NT2/D1 (cell line): ENCODE results near the gene LAMB4.
A peak's percentile ranks its signal among the peaks of the same experiment; 100 is the strongest.

ENCODE experiments used
- DNase-seq: peaks from one replicate; pipeline ENCODE4 v3.0.0-alpha.2; 2011; ENCODE audit warnings: low read depth, low spot score
- H3K27me3 ChIP-seq: 2 replicates; pipeline ENCODE4 v1.6.0; 2011; ENCODE audit warnings: mild to moderate bottlenecking; ENCODE audit not compliant: insufficient read length, insufficient read depth
- H3K36me3 ChIP-seq: 2 replicates; pipeline ENCODE4 v1.6.1; 2011; ENCODE audit warnings: mild to moderate bottlenecking, low read length, mixed read lengths; ENCODE audit not compliant: insufficient read depth, insufficient read length
- H3K4me1 ChIP-seq: 2 replicates; pipeline ENCODE4 v1.5.1; 2011; ENCODE audit not compliant: insufficient read depth, insufficient read length
- H3K4me3 ChIP-seq: 2 replicates; pipeline ENCODE4 v1.5.1; 2011; ENCODE audit warnings: low read depth; ENCODE audit not compliant: insufficient read length
- H3K9ac ChIP-seq: 2 replicates; pipeline ENCODE4 v1.6.0; 2011; ENCODE audit warnings: low read depth; ENCODE audit not compliant: insufficient read length
- H3K9me3 ChIP-seq: 2 replicates; pipeline ENCODE4 v1.5.1; 2011; ENCODE audit warnings: mild to moderate bottlenecking, low read length; ENCODE audit not compliant: insufficient read depth
- SUZ12 ChIP-seq: IDR thresholded peaks from 2 replicates; pipeline ENCODE4 v1.6.1; 2011; ENCODE audit not compliant: insufficient read length, insufficient read depth; ENCODE audit errors: extremely low read depth
- YY1 ChIP-seq: IDR thresholded peaks from 2 replicates; pipeline ENCODE4 v1.6.1; 2011; ENCODE audit not compliant: insufficient read length, insufficient read depth
- ZNF274 ChIP-seq: IDR thresholded peaks from 2 replicates; pipeline ENCODE4 v1.6.1; 2011; ENCODE audit warnings: mild to moderate bottlenecking, low read depth, low read length

LAMB4 gene

DNA sequence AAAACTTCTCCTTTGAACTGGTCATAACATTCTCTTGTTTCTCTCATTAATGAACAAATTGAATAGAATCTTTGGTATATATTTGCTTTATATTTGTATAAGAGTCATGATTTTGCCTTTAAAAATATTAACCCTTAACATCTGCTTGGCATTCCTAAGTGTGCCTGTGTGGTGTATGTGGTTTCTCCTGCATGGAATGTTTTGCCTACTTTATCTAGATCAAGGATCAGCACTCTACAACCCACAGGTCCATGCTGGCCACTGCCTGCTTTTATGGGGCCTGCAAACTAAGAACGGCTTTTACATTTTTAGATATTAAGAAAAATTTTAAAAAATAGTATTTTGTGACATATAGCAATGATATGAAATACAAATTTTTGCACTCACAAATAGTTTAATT is 4.3 kb upstream of the LAMB4 start:
- Histone ChIP-seq H3K4me1 (peaks cover 2% of the 10 kb centered on the region), H3K4me3 (no peak overlapping the region), H3K36me3 (no peaks in the 10 kb centered on the region), H3K9me3 (peaks cover 7% of the 10 kb centered on the region; the same call in 1 of the 2 replicates), H3K9ac (no peak overlapping the region), H3K27me3 (no peaks in the 10 kb centered on the region)
- no peak for TF ChIP-seq YY1
- TF ChIP-seq SUZ12: no peak
- no peak for TF ChIP-seq ZNF274
- no peak for DNase-seq

DNA sequence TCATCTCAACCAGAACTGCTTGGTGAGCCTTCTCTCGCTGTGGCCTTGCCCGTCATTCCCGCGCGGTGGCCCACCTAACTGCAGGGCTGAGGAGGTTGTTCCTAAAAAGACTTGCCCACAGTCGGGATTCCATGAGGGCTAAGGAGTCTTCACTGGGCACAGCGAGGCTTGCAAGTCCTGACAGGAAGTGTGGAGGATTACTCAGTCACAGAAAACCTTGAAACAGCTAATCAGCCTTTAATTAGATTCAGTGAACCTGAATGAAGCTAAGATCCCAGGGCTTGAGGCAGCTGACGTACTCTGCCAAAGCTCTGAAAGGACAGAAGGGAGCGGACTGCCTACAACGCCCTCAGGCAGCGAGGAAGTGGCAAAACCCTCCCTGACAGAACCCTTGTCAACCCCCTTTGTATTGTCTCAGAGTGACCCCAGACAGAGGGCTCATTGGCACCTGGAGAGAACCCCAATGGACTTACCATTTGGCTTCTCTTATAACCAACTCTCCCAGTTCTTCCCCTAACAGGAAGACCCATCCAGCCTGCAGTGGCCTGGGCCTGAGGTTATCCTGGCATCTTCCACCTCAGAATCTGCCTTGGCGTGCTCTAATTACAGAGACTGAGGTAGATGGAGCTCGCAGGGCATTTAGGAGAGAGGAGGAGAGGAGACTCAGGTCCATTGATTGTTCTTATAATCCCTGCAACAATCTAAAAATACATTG is 2.5 kb upstream of the LAMB4 start:
- H3K9me3 ChIP-seq: peaks cover 7% of the 10 kb centered on the region; the same call in 1 of the 2 replicates
- no peaks in the 10 kb centered on the region for H3K27me3 ChIP-seq
- peaks cover 2% of the 10 kb centered on the region for H3K4me1 ChIP-seq
- TF ChIP-seq YY1 (no peak), SUZ12 (no peak), ZNF274 (no peak)
- H3K4me3 ChIP-seq: no peak overlapping the region
- no peak overlapping the region for H3K9ac ChIP-seq
- H3K36me3 ChIP-seq: no peaks in the 10 kb centered on the region
- peak; percentile 18 for DNase-seq

DNA sequence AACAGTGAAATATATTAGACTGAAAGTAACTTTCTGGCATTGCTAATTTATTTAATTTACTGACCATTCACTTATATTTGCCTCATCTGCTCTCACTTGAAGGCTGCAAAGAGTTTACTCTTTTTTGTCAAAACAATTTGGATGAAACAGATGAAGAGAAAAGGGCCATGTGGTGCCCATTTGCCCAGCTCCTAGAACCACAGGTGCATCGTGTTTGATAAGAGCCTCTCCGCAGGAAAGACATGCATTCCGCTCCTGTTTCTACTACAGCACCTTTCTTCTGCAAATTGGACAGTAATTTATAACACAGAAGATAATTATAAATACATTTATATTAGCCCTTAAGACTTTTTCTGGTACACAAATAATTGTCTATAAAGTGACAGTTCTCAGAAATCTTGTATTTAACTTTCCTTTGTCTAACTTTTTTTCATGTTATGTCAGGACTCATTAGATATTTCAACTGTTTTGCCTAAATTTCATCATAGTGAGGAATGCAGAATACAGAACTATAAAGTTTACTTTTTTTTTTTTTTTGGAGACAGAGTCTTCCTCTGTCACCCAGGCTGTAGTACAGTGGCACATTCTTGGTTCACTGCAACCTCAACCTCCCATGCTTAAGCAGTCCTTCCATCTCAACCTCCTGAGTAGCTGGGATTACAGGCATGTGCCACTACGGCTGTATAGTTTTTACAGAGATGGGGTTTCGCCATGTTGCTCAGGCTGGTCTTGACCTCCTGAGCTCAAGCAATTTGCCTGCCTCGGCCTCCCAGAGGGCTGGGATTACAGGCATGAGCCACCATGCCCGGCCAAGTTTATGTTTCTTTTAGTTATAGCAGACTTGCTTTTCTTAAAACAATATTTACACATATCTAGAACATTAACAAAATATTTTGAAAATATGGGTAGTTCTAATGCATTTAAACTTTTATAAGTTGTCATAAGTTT is 869 bp downstream of the LAMB4 start:
- Histone ChIP-seq H3K27me3 (no peaks in the 10 kb centered on the region), H3K4me1 (peaks cover 2% of the 10 kb centered on the region), H3K9me3 (no peaks in the 10 kb centered on the region), H3K36me3 (no peaks in the 10 kb centered on the region), H3K9ac (no peak overlapping the region), H3K4me3 (no peak overlapping the region)
- TF ChIP-seq YY1: no peak
- no peak for TF ChIP-seq ZNF274
- TF ChIP-seq SUZ12: no peak
- DNase-seq: no peak

DNA sequence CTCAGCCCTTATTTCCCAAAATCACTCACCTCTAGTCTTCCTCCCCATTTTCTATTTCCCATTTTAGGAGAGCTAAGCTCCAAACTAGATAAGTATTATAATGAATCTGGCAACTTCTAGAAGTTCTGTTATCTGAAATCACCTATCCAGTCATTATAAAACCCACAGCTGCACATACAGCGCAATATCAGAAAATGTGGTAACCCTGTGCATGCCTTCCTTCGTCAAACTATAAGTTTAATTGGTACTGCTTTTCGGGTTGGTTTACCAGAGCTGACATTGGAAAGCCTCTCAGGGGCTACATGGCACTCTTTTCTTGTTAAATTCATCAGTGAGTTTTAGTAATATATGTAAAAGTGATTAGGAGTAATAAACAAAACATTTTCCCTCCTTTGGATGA is 1.6 kb downstream of the LAMB4 start:
- Histone ChIP-seq H3K4me1 (peaks cover 2% of the 10 kb centered on the region), H3K9ac (no peak overlapping the region), H3K4me3 (no peak overlapping the region), H3K27me3 (no peaks in the 10 kb centered on the region), H3K9me3 (no peaks in the 10 kb centered on the region), H3K36me3 (no peaks in the 10 kb centered on the region)
- DNase-seq: no peak
- no peak for TF ChIP-seq SUZ12
- no peak for TF ChIP-seq ZNF274
- no peak for TF ChIP-seq YY1

DNA sequence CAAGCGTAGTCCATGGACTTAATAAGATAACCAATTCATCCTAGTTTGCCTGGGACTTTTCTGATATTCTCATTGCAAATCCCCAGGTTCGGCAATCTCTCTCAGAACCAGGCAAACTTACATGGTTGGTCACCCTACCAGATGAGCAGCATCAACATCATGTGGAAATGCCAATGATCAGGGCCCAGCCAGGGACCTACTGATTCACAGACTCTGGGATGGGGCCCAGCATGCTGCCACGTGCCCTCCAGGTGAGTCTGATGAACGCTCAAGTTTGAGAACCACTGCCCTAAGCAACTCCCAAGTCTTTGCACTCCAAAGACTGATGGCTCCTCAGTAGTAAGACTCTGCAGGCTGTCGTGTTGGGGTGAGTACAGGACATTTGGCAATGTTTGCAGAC is 2.7 kb downstream of the LAMB4 start:
- Histone ChIP-seq H3K4me3 (no peak overlapping the region), H3K9ac (no peak overlapping the region), H3K4me1 (no peaks in the 10 kb centered on the region), H3K27me3 (no peaks in the 10 kb centered on the region), H3K9me3 (no peaks in the 10 kb centered on the region), H3K36me3 (no peaks in the 10 kb centered on the region)
- no peak for DNase-seq
- TF ChIP-seq YY1 (no peak), SUZ12 (no peak), ZNF274 (no peak)

DNA sequence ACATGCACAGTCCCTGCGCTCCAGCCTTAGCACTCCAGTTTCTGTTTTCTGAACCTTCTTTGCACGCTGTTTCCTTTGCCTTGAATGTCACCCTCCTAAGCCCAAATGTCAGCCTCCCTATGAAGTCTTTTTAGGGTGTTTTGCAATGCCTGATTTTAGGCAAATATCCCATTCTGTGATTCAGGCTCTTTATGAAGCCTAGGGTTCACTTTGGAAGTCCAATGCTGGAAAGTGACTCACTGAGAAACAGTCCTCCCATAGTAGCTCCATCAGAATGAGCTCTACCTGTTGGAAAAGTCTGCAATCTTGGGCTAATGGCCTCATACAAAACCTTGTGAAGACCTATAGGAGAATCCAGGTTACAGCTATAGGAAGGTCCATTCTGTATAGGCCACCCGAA is 5.3 kb downstream of the LAMB4 start:
- no peaks in the 10 kb centered on the region for H3K4me1 ChIP-seq
- no peaks in the 10 kb centered on the region for H3K27me3 ChIP-seq
- TF ChIP-seq SUZ12 (no peak), ZNF274 (no peak), YY1 (no peak)
- H3K36me3 ChIP-seq: no peaks in the 10 kb centered on the region
- H3K4me3 ChIP-seq: no peak overlapping the region
- H3K9ac ChIP-seq: no peak overlapping the region
- no peaks in the 10 kb centered on the region for H3K9me3 ChIP-seq
- DNase-seq: no peak

DNA sequence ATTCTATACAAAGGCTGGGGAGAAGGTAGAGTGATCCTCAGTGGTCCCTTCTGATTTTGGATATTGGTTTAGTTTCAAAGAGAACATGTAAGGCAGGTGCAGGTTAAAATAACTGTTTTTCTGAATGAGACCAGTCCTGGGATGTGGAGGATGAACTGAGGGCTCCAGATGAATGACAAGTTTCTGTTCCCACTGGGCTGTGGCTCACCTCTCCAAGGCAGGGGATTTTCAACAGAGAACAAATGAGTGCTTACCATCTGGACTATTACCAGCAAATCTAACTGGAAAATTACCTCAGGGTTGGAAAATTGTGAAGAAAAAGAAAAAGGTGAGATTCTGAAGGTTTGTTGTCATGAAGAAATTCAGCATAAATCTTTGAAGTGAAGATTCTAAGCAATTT is 8.0 kb downstream of the LAMB4 start:
- DNase-seq: no peak
- no peak for TF ChIP-seq YY1
- TF ChIP-seq SUZ12: no peak
- TF ChIP-seq ZNF274: no peak
- no peak overlapping the region for H3K4me3 ChIP-seq
- no peaks in the 10 kb centered on the region for H3K4me1 ChIP-seq
- no peaks in the 10 kb centered on the region for H3K27me3 ChIP-seq
- no peaks in the 10 kb centered on the region for H3K36me3 ChIP-seq
- no peaks in the 10 kb centered on the region for H3K9me3 ChIP-seq
- H3K9ac ChIP-seq: no peak overlapping the region
